Gastroesophageal sphincter (tissue), 3 donors: Measurements from ENCODE around the gene NFKBIE.

Experiments
- POLR2A ChIP-seq, 2 donors: fragments of 450-650 bp; IDR thresholded peaks; one replicate each; pipeline ENCODE4 v1.6.1; 2017; ENCODE audit warnings: antibody characterized with exemption in 2 of 2, mild to moderate bottlenecking in 2 of 2, moderate library complexity in 1 of 2
- POLR2AphosphoS5 ChIP-seq: sonication (generic); formaldehyde crosslinking; IDR thresholded peaks from one replicate; pipeline ENCODE4 v1.6.1; 2017; ENCODE audit warnings: antibody characterized with exemption
- TF ChIP-seq, protein P1 (sequence below), 4 experiments: fragments of 200-600 bp in 2 of 4; fragments of 450-650 bp in 2 of 4; sonication (generic) in 1 of 4; IDR thresholded peaks; one replicate each; pipeline ENCODE4 v1.5.1; 2017 to 2019; ENCODE audit warnings: antibody characterized with exemption in 4 of 4, mild to moderate bottlenecking in 2 of 4, moderate library complexity in 2 of 4

- TF ChIP-seq, protein P1, sequence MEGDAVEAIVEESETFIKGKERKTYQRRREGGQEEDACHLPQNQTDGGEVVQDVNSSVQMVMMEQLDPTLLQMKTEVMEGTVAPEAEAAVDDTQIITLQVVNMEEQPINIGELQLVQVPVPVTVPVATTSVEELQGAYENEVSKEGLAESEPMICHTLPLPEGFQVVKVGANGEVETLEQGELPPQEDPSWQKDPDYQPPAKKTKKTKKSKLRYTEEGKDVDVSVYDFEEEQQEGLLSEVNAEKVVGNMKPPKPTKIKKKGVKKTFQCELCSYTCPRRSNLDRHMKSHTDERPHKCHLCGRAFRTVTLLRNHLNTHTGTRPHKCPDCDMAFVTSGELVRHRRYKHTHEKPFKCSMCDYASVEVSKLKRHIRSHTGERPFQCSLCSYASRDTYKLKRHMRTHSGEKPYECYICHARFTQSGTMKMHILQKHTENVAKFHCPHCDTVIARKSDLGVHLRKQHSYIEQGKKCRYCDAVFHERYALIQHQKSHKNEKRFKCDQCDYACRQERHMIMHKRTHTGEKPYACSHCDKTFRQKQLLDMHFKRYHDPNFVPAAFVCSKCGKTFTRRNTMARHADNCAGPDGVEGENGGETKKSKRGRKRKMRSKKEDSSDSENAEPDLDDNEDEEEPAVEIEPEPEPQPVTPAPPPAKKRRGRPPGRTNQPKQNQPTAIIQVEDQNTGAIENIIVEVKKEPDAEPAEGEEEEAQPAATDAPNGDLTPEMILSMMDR (IDR thresholded peaks at IDR 0.05), result no peak
- TF ChIP-seq POLR2AphosphoS5 (no peak), POLR2A (IDR thresholded peaks at IDR 0.05) (no peak)
These were observed 21.4 kb upstream of the NFKBIE start for GRCh38 chr6:44286747-44287146.
